Adipose tissue (tissue), 3 donors: ENCODE data around the gene TFEB. TPM values are rescaled to one million over a fixed set of nuclear protein-coding genes. Genes with fewer than 3 reads are reported as not detected.

Experiments
- H3K27ac ChIP-seq: one replicate; pipeline ENCODE4 v1.5.1; 2013; ENCODE audit warnings: low read depth, low read length
- WGBS, 3 donors: extraction: QIAGEN DNeasy Blood & Tissue Kit; methylation state at CpG; one replicate each; pipeline ENCODE4 v1.1.7; 2013; 5-methylcytosine and 5-hydroxymethylcytosine counted together
- polyA plus RNA-seq, 3 donors: library from polyadenylated mRNA; stranded (reverse); fragments of 200-250 nt; gene quantifications; one replicate each; pipeline ENCODE4 v1.2.3, GENCODE V29; 2013
- donor health status: healthy with polysubstance abuse.
- donor health status: Bipolar disorder and iron deficiency.
- donor health status: healthy.

TFEB gene
- polyA plus RNA-seq = 10 to 100 TPM; 10.1 to 18.1 (median 13.9) TPM

DNA sequence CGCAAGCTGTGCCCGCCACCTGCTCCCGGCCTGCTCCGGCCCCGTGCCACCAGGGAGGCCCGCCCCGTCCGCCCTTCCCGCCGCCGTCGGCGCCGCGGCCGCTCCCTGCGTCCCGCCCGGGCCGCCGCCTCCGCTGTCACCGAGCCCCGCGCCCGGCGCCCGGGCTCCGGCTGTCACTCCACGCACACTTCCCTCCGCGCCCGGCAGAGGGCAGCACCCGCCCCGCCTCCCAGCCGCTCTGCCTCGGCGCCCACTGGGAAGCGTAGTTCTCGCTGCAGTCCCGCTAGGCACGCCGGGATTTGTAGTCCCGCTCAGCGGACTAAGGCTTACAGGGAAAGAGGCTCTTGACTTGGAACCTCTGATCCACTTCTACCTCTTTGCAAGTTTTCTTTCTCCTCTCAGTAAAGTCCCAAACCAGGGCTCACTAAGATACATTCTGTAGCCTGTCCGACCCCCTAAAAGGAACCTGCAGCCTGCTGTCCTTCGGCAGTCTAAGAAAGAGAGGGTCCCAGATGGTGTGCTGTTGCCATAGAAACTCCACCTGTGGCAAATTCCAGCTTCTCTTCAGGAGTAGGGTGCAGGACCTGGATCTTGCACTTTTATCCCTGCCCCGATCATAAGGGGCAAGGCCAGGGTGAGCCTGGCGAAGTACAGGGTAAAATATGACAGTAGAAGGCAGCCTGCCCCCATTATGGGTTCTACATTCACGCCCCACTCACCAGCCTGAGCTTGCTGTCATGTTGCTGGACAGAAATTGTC is at the start of gene TFEB:
Gene TFEB (minus strand): TSS at position 182 of the 759 bp plus-strand sequence. CDS start 44,395 bp downstream, outside the sequence.
- WGBS, 3 donors = 7 to 8% (median 7%) methylated on average over 42 to 50 of the region's 50 CpGs
- H3K27ac ChIP-seq = peak within 1 kb of the TSS; percentile 89

- no peak overlapping the region for H3K27ac ChIP-seq
- WGBS, 3 donors = 47 to 67% (median 50%) methylated on average over 5 of the region's 5 CpGs
These were observed 49.3 kb upstream of the TFEB start for GRCh38 chr6:41784581-41785171.

- no peak overlapping the region for H3K27ac ChIP-seq
- WGBS, 3 donors = 70 to 80% (median 77%) methylated on average over 6 of the region's 6 CpGs
These were observed 47.8 kb upstream of the TFEB start for GRCh38 chr6:41783106-41783780.

DNA sequence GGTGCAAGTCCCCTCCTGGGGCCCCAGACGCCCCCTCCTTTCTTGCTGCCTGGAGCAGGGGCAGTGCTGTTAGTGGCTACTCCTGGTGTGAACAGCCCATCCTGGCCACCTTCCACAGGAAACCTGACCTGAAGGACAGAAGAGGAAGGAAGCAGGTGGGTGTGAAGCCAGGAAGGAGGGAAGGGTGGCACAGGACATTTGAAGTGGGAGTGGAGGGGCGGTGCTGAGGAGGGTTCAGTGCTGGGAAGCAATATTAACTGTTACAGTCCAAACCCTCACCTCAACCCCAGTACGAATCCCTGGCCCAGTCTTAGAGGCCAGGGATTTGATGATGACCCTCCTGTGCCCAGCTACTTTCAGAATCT is 45.9 kb upstream of the TFEB start:
- no peak overlapping the region for H3K27ac ChIP-seq
- 6 to 20% (median 10%) methylated on average over 3 of the region's 3 CpGs for WGBS, 3 donors

DNA sequence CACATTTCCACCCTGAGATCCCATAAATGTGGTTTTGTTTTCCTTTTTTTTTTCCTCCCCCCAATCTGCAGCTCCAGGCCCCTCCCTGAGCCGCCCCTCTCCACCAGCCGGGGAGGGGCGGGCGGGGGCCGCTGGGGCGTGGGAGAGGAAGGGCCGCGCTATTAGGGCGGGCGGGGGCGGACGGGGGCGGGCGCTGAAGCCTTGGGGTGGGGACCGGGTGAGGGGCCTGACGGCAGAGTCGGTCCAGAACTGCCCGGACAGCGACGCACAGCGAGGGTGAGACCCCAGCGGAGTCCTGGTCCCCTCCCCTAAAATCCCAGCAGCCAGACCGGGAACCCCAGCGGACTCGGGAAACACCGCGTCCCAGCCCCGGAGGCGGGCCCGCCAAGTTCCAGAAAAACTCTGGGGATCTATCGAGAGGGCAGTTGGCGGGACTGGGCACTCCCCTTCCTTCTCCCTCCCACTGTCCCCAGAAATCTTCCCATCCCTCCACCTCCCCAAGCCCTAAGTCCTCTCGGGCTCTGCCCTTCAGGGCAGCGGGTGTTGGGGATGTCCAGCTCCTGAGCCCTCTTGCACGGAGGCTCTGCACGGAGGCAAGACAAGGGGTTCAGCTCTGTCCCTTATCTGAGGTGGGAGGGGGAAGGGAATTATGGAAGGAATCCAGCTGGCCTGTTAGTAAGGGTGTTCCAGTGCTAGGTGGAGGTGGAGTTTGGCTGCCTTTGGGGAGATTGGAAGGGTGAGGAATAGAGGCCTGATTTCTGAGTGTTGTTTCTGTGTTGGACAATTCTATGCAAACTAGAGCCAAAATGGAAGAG is 45.4 kb upstream of the TFEB start, which contains the start of gene PRICKLE4:
Gene PRICKLE4 (plus strand): TSS at position 232 of the 815 bp plus-strand sequence. CDS start 2,692 bp downstream, outside the sequence.
- 1 to 2% (median 2%) methylated on average over 26 to 36 of the region's 36 CpGs for WGBS, 3 donors
- no peak within 1 kb of the TSS for H3K27ac ChIP-seq

DNA sequence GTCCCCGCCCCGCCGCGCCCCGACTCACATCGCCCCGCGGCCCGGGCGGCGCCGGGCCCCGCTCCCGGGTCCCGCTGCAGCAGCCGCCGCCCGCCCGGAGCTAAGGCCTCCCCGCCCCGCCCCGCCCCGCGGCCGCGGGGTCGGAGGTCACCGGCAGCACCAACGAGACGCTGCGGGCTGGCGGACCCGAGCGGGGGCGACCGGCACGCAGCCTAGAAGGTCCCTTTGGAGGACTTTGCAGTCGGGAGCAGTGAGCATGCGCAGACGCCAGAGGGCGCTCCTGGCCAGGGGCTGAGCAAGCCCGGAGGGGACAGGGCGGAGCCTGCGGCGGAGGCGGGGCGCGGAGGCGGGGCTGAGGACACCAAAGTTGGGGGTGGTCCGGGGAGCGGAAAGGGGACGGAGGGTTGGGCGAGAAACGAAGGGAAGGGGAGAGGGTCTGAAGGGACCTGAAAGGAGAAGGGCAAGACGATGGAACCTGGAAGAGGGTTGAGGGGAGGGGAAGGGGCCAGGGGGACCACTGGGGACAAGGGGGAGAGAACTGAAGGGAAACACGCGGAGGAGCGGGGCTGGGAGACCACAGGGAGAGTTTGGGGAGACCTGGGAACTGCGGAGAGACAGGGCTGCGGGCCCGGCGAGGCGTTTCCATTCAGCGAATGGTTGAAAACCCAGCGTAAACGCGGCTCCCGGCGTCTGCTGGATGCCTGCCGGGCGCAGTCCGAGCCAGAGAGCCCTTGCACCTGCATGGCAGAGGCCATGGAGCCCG is 44.6 kb upstream of the TFEB start, which contains the start of gene FRS3:
Gene FRS3 (minus strand): TSS at position 113 of the 763 bp plus-strand sequence. CDS start 2,913 bp downstream, outside the sequence.
- 1 to 2% (median 1%) methylated on average over 54 to 73 of the region's 73 CpGs for WGBS, 3 donors
- no peak within 1 kb of the TSS for H3K27ac ChIP-seq

DNA sequence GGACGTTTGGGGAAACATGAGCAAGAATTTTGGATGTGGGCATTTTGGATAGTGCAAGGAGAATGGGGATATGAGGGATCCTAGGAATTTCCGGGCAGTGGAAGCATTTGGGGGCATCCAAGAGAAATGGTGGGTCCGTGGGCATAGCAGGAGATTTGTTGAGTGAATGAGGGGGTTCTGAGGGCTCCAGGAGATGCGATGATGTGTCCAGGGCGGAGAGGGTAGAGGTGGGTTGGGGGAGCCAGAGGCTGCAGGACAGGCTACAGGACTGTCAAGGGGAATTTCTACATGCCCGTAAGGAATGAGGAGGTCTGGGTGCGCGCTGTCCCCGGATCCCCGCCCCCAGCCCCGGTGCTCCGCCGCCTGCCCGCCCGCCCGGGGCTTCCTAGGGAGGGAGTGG is 43.9 kb upstream of the TFEB start:
- 4 to 7% (median 4%) methylated on average over 8 to 16 of the region's 16 CpGs for WGBS, 3 donors
- no peak overlapping the region for H3K27ac ChIP-seq

DNA sequence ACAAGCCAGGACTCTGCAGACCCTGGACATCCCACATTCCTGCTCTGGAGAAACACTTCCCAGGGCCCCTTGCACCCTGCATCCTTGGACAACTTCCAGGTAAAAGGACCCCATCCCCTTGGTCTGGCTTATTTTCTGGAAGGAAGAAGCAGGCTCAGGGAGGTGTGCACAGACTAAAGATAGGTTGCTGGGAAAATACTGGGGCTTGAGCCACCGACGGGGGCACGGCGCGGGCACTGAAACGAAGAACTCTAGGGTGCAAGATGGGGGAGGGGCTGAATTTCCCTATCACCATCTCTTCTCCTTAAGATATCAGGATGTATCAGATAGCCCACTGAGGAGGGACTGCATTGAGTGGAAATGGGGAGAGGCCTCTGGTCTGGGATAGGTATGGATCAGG is 43.5 kb upstream of the TFEB start:
- no peak overlapping the region for H3K27ac ChIP-seq

GRCh38 chr6:41777551-41778285 is 42.3 kb upstream of the TFEB start:
- no peak overlapping the region for H3K27ac ChIP-seq

More for the DNA sequence above, 43.5 kb upstream of the TFEB start:
- 29 to 43% (median 37%) methylated on average over 6 of the region's 6 CpGs for WGBS, 3 donors

DNA sequence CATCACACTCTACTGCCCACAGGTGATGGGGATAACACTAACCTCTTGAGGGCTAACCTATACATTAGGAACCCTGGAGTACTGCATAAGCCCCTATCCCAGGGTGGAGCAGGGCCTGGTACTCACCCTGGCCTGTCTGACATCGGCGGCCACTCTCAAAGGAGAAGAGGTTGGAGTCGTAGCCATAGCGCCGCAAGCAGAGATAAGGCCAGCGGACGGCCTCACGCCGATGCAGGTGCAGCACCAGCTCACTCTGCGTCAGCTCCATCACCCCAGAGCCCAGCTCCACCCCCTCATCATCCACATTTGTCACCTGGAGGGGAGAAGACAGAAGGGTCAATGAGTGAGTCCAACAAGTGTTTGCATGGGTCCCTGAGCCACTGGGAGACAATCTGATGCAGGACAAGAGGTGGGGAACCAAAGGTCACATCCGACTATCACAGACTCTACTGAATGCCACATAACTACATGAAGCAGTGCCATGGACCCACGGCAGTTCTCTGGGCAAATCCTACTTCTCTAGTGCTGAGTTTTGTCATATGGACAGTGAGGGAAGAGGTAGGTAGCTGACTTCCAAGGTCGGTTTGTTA is 40.0 kb upstream of the TFEB start:
- no peak overlapping the region for H3K27ac ChIP-seq
- WGBS, 3 donors = 88 to 92% (median 91%) methylated on average over 13 of the region's 13 CpGs

More at GRCh38 chr6:41777551-41778285, 42.3 kb upstream of the TFEB start:
- WGBS, 3 donors = 73 to 88% (median 74%) methylated on average over 5 of the region's 5 CpGs

- WGBS, 3 donors = 83 to 92% (median 90%) methylated on average over 3 of the region's 3 CpGs
- H3K27ac ChIP-seq = no peak overlapping the region
These were observed 39.4 kb upstream of the TFEB start for GRCh38 chr6:41774841-41775240.

DNA sequence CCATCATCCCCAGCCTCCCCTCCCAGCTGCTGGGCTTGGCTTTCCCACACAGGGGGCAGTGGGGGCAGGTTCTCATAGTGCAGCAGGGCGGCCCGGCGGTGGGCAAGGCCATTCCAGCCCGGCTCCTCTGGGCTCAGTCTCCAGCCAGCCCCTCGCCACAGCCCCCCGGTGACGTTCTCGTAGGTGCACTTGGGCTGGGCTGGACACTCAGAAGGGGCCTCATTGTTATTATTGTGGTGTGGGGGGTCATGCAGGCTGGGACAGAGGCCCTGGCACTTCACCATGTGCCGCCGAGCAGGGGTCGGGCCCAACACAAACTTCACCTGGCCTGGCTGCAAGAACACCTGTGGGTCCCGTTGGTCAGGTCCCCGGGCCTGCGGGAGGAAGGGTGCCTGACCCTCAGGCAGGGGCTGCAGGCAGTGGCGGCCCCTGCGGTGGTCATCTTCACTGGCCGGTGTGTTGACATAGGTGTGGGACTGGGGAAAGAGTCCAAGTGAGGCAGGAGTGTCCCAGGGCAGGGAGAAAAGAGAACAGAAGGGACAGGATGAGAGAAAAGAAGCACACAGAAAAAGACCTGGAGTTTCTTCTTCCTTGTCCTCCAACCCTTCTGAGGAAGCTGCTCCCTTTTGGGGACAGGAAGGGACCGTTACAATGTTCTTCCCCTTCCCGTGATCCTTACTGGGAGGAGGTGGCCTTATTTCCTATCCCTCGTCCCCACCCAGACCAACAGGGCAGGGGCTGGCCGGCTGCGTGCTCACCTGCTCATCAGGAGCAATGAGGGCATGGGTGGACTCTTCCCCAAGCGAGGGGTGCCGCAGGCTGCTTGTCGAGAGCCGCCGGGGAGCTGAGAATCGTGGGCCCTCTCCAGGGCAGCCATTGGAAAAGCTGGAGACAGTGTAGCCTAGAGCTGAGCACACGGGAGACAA is 35.9 kb upstream of the TFEB start:
- 86 to 92% (median 88%) methylated on average over 29 of the region's 29 CpGs for WGBS, 3 donors
- H3K27ac ChIP-seq = no peak overlapping the region

- H3K27ac ChIP-seq = no peak overlapping the region
- 90 to 92% (median 91%) methylated on average over 30 of the region's 30 CpGs for WGBS, 3 donors
These were observed 35.1 kb upstream of the TFEB start for GRCh38 chr6:41770381-41771057.

GRCh38 chr6:41769376-41769775 is 34.0 kb upstream of the TFEB start:
- no peak overlapping the region for H3K27ac ChIP-seq
- WGBS, 3 donors = 96 to 97% (median 97%) methylated on average over 8 of the region's 8 CpGs
